Cardiac muscle cell (in vitro differentiated cells and primary cell): Measurements from ENCODE around the gene CYBA. TPM values are rescaled to one million over a fixed set of nuclear protein-coding genes. Genes with fewer than 3 reads are reported as not detected.

ENCODE experiments used
- DNase-seq, 2 donors: peaks; one replicate each; pipeline versions ENCODE4 v3.0.0 to v3.0.0-alpha.2; 2010 to 2017; ENCODE audit warnings: low read depth in 1 of 2, low spot score in 1 of 2
- H3K27ac ChIP-seq: fragments of 200-600 bp; sonication (generic); 2 replicates; pipeline ENCODE4 v1.5.1; 2016
- H3K27me3 ChIP-seq: fragments of 200-600 bp; sonication (generic); 2 replicates; pipeline ENCODE4 v1.6.0; 2016; ENCODE audit warnings: control low read depth
- H3K36me3 ChIP-seq: fragments of 200-600 bp; sonication (generic); 2 replicates; pipeline ENCODE4 v1.5.1; 2016; ENCODE audit warnings: control low read depth
- H3K4me1 ChIP-seq: fragments of 200-600 bp; sonication (generic); 2 replicates; pipeline ENCODE4 v1.8.1; 2017; ENCODE audit warnings: low read depth, mild to moderate bottlenecking, mixed run types
- H3K4me3 ChIP-seq: fragments of 200-600 bp; sonication (generic); 2 replicates; pipeline ENCODE4 v1.5.1; 2016; ENCODE audit warnings: mild to moderate bottlenecking
- H3K9me3 ChIP-seq: fragments of 200-600 bp; sonication (generic); 2 replicates; pipeline ENCODE4 v1.5.1; 2017; ENCODE audit warnings: low read depth, mild to moderate bottlenecking, control low read depth
- polyA plus RNA-seq: library from polyadenylated mRNA; unstranded; fragments of >200 nt; fragmentation: Nextera tagmentation; extraction: Ambion mirVana; gene quantifications from 2 replicates; pipeline ENCODE4 v1.2.1, GENCODE V29; 2016
- total RNA-seq: library from RNA; depleted of rRNA; stranded (reverse); fragments of >200 nt; gene quantifications from 2 replicates; pipeline ENCODE4 v1.2.3, GENCODE V29; 2016
- TF ChIP-seq, protein P1 (sequence below): IDR thresholded peaks from 2 replicates; pipeline ENCODE4 v1.5.1; 2012; ENCODE audit warnings: low read depth, mild to moderate bottlenecking, low read length

The CYBA gene
- total and polyA plus RNA-seq, 2 experiments from 2014 or later: 174 to 233 TPM

GRCh38 chr16:88657371-88657770 lies 6.5 kb upstream of the CYBA start:
- TF ChIP-seq, protein P1, sequence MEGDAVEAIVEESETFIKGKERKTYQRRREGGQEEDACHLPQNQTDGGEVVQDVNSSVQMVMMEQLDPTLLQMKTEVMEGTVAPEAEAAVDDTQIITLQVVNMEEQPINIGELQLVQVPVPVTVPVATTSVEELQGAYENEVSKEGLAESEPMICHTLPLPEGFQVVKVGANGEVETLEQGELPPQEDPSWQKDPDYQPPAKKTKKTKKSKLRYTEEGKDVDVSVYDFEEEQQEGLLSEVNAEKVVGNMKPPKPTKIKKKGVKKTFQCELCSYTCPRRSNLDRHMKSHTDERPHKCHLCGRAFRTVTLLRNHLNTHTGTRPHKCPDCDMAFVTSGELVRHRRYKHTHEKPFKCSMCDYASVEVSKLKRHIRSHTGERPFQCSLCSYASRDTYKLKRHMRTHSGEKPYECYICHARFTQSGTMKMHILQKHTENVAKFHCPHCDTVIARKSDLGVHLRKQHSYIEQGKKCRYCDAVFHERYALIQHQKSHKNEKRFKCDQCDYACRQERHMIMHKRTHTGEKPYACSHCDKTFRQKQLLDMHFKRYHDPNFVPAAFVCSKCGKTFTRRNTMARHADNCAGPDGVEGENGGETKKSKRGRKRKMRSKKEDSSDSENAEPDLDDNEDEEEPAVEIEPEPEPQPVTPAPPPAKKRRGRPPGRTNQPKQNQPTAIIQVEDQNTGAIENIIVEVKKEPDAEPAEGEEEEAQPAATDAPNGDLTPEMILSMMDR: no peak
- H3K27me3 ChIP-seq: no peaks in the 10 kb centered on the region
- peaks cover 4% of the 10 kb centered on the region for H3K4me1 ChIP-seq
- H3K4me3 ChIP-seq: no peak overlapping the region
- peaks cover 8% of the 10 kb centered on the region for H3K36me3 ChIP-seq
- H3K9me3 ChIP-seq: no peaks in the 10 kb centered on the region
- DNase-seq: no peak
- H3K27ac ChIP-seq: no peak overlapping the region

DNA sequence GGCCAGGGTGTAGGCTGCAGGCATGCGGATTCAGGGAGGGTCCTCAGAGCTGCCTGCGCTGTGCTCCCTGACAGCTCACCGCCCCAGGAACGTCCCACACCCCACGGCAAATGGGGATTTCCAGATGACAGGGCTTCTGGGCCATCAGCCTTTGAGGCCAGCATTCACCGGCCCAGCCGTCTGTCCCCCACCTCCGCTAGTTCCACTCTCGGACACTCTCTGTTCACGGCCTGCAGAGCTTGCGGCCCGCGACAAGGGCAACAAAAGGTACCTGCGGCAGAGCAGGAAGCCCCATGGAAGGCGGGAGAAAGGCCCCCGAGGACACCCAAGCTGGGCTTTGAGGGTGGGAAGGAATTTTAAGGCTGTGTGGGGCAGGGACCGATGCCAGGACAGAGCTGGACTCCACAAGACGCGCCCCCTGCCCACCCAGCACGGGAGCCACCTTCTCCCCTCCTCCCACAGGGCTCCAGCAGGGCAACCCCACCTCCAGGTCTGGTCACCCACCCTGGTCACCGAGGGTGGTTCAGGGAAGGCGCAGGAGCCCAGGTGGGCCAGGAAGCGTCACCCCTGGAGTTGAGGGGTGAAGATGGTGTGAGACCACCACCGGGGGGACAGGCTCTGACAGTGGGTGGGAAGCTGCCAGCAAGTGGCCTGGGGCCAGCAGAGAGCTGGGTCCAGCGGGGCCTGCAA lies 5.6 kb upstream of the CYBA start:
- TF ChIP-seq, protein P1: no peak

DNA sequence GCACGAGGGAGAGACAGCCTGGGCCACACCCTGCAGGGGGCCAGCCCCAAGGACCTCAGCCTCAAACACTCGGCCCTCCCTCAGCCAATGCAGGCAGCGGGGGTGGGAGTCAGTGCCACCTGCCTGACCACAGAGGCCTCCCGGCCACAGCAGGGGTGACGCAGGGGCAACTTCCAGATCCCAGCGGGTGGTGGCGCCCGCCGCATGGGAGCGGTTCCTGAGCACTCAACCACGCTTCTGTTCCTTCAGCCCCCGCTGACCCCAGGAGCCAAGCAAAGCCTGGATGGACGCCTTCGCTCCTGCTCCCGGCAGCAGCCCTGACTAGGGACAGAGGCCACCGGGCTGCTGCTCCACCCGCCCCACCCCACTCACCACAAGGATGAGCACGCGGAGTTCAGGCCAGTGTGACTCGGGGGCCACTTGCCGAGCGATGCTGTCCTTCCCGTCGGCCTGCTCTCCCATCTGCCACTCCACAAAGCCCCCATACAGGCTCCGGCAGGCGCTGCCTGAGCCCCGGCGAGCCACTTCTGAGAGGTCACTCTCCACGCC lies 5.0 kb upstream of the CYBA start:
- Histone ChIP-seq H3K36me3 (peaks cover 8% of the 10 kb centered on the region), H3K9me3 (no peaks in the 10 kb centered on the region), H3K27me3 (no peaks in the 10 kb centered on the region), H3K4me1 (peaks cover 9% of the 10 kb centered on the region), H3K4me3 (no peak overlapping the region), H3K27ac (no peak overlapping the region)
- TF ChIP-seq, protein P1: no peak
- DNase-seq: no peak

More for the DNA sequence above, 5.6 kb upstream of the CYBA start:
- Histone ChIP-seq H3K27me3 (no peaks in the 10 kb centered on the region), H3K4me1 (peaks cover 6% of the 10 kb centered on the region), H3K9me3 (no peaks in the 10 kb centered on the region), H3K4me3 (no peak overlapping the region), H3K27ac (no peak overlapping the region), H3K36me3 (peaks cover 8% of the 10 kb centered on the region)
- no peak for DNase-seq

DNA sequence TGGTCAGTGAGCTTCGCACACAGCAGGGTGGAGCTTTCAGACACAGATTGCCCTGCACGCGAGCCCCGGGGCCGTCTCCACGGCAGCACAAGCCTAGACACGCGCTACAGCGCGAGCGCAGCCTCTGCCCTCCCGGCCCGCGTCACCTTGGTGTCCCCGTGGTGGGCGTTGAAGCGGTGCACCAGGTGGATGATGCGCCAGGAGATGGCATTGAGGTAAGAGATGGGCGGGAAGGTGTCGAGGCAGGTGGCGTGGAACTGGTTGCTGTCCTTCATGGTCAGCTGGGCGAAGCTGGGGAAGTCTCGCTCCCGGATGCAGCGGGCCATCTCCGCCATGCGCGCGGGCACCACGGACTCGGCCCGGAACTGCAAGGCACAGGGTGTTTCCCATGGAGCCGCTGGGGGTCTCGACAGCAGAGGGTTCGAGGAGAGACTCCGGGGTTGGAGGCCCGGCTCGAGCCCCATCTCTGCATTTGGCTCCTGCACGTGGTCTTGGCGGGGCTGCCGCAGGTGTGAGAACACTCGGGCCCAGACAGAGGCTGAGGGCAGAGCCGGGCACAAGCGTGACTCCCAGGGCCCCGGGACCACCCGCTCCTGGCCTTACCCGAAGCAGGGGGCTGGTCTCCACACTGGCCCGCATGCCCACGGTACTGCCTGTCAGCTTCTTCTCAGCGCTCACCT lies 4.3 kb upstream of the CYBA start:
- H3K36me3 ChIP-seq: peaks cover 8% of the 10 kb centered on the region
- H3K4me1 ChIP-seq: peaks cover 9% of the 10 kb centered on the region
- no peak for DNase-seq
- H3K9me3 ChIP-seq: no peaks in the 10 kb centered on the region
- H3K27ac ChIP-seq: no peak overlapping the region
- H3K27me3 ChIP-seq: no peaks in the 10 kb centered on the region
- TF ChIP-seq, protein P1: no peak
- no peak overlapping the region for H3K4me3 ChIP-seq

DNA sequence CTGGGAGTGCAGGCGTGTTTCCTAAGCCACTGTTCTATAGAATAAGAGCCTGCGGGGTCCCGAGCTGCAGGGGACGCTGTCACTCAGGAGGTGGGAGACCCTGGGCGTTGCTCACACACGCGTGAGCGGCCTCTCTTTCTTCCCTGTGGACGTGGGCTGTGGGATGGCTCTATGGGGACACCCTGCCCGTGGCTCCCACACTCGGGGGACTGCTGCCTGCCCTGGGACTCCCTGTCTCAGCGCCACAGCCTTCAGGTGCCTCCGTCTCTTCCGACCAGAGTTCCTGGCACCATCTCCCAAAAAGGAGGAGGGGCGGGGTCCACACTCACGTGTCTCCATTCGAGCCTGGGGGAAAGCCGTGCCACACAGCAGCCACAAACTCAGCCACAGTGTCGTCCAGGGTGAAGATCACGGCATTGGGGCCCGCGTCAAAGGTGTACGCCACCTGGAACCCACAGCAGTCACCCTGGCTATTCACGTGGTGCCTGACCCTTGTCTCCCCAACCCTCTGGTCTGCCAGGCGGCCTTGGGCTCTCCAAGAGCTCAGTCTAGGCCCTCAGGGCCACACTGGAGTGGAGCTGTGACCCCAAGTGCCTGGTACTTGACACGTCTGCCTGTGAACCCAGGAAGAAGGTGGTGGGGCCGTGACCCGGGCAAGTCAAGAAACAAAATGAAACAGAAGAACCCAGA lies 3.7 kb upstream of the CYBA start:
- no peaks in the 10 kb centered on the region for H3K27me3 ChIP-seq
- H3K4me1 ChIP-seq: peaks cover 6% of the 10 kb centered on the region
- no peak overlapping the region for H3K27ac ChIP-seq
- no peaks in the 10 kb centered on the region for H3K9me3 ChIP-seq
- TF ChIP-seq, protein P1: no peak
- DNase-seq: no peak
- no peak overlapping the region for H3K4me3 ChIP-seq
- H3K36me3 ChIP-seq: peaks cover 8% of the 10 kb centered on the region
